GM18861 (cell line): Measurements from ENCODE around the gene OLFM4.

Experiments used
- ATAC-seq: cut with Tn5 transposase; IDR thresholded peaks from one replicate; pipeline ENCODE4 v1.9.1; 2021; ENCODE audit not compliant: unreplicated experiment

Gene OLFM4, protein sequence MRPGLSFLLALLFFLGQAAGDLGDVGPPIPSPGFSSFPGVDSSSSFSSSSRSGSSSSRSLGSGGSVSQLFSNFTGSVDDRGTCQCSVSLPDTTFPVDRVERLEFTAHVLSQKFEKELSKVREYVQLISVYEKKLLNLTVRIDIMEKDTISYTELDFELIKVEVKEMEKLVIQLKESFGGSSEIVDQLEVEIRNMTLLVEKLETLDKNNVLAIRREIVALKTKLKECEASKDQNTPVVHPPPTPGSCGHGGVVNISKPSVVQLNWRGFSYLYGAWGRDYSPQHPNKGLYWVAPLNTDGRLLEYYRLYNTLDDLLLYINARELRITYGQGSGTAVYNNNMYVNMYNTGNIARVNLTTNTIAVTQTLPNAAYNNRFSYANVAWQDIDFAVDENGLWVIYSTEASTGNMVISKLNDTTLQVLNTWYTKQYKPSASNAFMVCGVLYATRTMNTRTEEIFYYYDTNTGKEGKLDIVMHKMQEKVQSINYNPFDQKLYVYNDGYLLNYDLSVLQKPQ

GRCh38 chr13:53028637-53029203 lies at the start of gene OLFM4:
TSS of gene OLFM4 (plus strand) at chr13:53028813. CDS start at chr13:53028837, 24 bp downstream.
- no peak for ATAC-seq

DNA sequence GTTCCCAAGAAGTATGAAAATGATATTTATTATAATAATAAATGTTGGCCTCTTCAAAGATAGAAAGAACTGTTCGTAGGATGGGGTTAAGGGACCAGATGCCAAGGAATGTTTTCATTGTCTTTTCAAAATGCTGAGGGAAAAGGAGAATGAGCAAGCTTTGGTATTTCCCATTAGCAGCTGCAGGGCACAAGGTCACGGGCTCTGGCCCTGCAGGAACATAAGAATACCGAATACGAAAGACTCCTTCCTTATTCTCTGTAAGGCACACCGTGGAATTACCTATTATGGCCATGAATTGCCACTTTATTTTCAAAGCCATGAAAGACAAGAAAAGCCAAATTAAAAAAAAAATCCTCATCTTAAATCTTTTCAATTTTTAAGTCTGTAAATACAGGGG lies 49.6 kb upstream of the OLFM4 start:
- ATAC-seq, result no peak

GRCh38 chr13:52980695-52981094 lies 47.9 kb upstream of the OLFM4 start:
- ATAC-seq, result no peak

- ATAC-seq, result no peak
These were observed 44.8 kb upstream of the OLFM4 start for GRCh38 chr13:52983836-52984235.

DNA sequence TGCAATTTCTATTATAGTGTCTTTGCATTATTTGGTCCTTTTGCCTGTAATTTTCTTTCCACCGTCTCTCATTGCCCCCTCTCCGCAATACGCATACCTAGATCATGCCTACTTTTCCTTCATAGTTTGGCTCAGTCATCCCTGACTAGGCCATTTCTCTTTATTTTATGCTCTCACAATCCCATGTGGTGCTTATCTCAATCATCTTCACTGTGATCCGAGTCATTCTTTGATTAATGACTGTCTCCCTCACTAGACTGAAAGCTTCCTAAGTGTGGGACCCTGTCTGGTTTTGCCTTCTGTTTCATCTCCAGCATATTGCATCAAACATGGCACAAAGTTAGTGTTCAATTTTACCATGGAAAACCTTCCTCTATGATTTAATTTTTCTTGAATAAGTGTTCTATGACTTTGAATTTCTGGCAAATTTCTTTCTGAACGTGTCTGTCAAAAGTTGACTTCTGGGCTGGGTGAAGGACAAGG lies 43.7 kb upstream of the OLFM4 start:
- no peak for ATAC-seq

DNA sequence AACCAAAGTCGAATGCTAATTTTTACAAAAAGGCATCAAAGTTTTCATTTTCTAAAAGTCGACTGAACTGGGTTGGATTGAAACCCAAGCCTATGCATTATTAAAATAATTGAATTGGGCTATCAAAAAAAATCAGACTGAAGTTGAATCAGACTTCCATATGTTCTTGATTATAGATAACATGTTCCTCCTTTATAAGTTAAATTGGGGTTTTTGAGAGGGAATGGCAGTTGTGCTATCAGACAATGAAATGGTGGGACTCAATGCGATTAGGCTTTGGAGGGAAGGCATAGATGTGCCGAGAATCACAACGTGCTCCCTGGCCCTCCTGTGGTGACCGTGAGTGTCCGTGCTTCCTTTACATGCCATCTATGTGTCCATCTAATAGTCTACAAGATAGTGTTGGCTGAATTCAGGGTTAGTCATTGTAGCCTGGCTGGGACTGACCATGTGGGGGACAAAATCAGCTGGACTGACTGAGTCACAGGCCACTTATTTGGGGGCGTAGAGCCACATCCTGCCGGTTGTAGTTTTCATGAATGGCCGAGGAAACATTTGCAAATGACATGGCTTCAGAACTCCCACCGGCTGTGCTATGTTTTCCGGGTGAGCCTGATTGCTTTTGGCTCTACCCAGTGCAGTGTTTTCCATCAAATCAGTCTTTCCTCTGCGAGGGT lies 37.1 kb upstream of the OLFM4 start:
- ATAC-seq, result no peak

DNA sequence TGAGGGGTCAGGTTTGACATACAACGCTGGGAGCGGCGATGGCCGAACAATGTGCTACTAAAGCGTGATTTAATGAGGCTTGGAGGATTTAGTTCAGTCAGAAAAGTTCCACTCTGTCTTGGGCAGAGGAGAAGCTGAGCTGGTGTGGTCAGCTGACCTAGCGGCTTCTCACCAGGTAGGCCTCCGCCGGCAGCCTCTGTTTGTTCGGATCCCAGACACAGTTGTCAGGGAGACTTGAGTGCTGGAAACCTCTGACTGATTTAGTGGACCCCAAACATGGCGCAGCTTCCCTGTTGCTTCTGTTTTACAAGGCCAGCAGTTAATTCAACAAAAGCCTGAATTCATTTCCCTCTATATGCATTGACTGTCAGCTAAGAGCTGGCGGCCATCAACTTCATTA lies 36.5 kb upstream of the OLFM4 start:
- ATAC-seq, result no peak

GRCh38 chr13:52994051-52994450 lies 34.6 kb upstream of the OLFM4 start:
- no peak for ATAC-seq

DNA sequence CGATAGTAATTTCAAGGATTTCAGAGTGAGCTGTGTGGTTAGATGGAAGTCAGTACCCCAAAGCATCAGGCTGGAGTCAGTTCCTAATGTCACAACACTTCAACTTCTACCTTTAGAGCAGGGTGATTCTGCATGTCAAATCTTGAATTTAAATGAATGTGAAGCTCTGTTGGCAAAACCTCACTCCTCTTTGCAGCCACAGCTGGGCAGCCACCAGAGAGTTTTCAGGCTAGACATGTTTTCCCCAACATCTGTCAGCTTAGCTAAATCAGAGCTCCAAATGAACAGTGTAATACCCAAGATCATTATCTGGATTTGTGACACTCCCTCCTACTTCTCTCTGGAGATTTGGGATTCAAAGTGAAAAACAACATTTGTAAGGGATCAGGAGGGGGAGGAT lies 33.7 kb upstream of the OLFM4 start:
- ATAC-seq, result no peak

DNA sequence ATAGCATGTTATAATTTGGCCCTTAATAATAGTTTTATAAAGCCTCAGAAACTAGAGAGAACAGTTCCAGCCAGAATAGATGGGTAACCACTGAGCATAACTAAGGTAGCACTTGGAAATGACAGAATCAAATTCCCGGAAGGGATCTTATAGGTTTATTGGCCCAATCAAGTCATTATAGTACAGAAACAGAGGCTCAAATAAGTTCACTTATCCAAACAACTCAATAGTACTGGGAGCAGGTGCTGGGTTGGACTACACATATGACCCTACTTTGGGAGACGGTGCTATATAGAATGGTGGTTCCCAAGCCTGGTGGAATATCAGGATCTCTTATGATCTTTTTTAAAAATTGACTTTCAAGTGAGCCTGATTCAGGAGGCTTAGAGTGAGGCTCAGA lies 32.7 kb upstream of the OLFM4 start:
- no peak for ATAC-seq

- ATAC-seq, result no peak
These were observed 30.4 kb upstream of the OLFM4 start for GRCh38 chr13:52997951-52998876.

- ATAC-seq, result no peak
These were observed 29.4 kb upstream of the OLFM4 start for GRCh38 chr13:52999093-52999696.

DNA sequence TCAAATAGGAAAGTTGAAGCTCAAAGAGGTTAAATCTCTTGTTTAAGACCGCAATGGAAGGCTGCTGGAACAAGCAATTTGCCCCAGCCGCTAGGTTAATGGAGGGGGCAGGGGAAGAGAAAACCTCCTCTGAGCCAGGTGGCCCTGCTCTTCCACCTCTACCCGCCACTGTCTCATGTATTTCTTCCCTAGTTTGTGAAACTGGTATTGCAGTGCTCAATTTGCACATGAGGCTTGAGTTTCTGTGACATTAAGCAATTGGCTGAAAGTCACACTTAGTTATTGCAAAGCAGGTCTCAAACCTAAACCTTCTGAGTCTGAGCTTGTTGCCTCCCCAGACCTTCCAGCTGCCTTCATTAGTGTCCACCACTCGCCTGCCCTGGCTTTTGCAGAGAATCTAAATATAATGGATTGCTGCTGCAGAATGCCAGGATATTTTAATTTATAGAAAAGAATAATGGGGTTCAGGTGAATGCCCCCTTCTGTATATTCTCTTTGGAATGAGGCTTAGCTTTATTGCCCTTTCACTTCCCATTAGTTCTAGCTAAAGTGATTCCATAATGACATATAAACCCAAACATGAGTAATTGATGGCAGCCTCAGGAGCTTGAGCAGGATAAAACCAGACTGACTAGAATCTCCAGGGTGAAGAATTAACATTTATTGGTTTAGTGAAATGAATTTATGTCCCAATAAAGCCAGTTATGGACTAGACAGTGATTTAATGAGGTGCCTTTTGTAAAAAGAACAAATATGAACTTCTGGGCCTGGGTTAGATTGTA lies 27.0 kb upstream of the OLFM4 start:
- no peak for ATAC-seq

GRCh38 chr13:53004573-53004972 lies 24.0 kb upstream of the OLFM4 start:
- ATAC-seq, result no peak

GRCh38 chr13:53005626-53006025 lies 23.0 kb upstream of the OLFM4 start:
- no peak for ATAC-seq

DNA sequence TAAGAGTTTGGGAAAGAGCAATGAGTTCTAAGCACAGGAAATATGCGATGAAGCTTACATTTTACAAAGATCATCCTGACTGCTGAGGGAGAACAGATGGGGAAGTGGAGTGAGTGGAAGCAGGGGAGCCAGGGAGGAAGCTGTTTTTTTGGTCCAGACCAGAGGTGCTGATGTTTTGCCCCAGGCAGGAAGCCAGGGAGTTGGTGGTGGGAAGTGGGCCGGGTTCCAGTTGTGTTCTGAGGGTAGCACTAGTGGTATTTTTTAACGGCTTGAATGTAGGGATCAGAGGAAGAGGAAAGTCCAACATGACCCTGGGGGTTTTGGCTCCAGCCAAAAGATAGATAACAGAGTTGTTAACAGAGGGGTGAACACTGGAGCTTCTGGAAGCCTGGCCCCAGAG lies 20.7 kb upstream of the OLFM4 start:
- no peak for ATAC-seq

- ATAC-seq, result no peak
These were observed 18.1 kb upstream of the OLFM4 start for GRCh38 chr13:53010374-53011105.

- no peak for ATAC-seq
These were observed 15.9 kb upstream of the OLFM4 start for GRCh38 chr13:53012707-53013106.

- ATAC-seq, result no peak
These were observed 15.5 kb upstream of the OLFM4 start for GRCh38 chr13:53013113-53013512.
